OCI-LY7 (cell line): Measurements from ENCODE around the gene RP9.

Experiments
- EZH2phosphoT487 ChIP-seq: fragments of 200-600 bp; sonication (generic); IDR thresholded peaks from 2 replicates; pipeline ENCODE4 v1.6.1; 2018; ENCODE audit warnings: low read depth, borderline replicate concordance, mild to moderate bottlenecking, mixed run types, antibody characterized with exemption, low read length, moderate library complexity, mixed read lengths
- TF ChIP-seq, protein P1 (sequence below): fragments of 200-600 bp; sonication (generic); conservative IDR thresholded peaks from 2 replicates; pipeline ENCODE4 v1.5.1; 2014; ENCODE audit warnings: mild to moderate bottlenecking, antibody characterized with exemption, low read length, moderate library complexity, mixed read lengths

DNA sequence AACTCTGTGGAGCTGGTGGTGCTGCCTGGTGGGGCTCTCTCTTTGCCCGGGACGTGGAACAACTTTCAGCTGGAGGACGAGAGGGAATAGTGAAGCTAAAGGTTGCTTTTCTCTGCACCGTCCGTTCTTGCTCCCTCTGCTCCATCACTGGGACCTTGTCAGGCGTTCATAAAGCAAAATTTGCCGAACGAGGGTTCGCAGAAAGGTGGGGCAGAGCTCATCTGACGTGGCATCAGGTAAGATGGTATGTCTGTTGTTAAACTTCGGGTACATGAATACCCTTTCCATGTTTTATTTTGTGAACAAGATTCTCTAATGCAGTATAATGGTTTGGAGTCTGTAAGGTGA lies 20.6 kb upstream of the RP9 start:
- TF ChIP-seq, protein P1, sequence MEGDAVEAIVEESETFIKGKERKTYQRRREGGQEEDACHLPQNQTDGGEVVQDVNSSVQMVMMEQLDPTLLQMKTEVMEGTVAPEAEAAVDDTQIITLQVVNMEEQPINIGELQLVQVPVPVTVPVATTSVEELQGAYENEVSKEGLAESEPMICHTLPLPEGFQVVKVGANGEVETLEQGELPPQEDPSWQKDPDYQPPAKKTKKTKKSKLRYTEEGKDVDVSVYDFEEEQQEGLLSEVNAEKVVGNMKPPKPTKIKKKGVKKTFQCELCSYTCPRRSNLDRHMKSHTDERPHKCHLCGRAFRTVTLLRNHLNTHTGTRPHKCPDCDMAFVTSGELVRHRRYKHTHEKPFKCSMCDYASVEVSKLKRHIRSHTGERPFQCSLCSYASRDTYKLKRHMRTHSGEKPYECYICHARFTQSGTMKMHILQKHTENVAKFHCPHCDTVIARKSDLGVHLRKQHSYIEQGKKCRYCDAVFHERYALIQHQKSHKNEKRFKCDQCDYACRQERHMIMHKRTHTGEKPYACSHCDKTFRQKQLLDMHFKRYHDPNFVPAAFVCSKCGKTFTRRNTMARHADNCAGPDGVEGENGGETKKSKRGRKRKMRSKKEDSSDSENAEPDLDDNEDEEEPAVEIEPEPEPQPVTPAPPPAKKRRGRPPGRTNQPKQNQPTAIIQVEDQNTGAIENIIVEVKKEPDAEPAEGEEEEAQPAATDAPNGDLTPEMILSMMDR = no peak
- TF ChIP-seq EZH2phosphoT487 = no peak
